ENCODE results near the gene CLPX. TPM values are rescaled to one million over a fixed set of nuclear protein-coding genes. Genes with fewer than 3 reads are reported as not detected.
A peak's percentile ranks its signal among the peaks of the same experiment; 100 is the strongest.
"Not testable (repeated sequence)": the region's sequence is repeated elsewhere in the genome, so short reads cannot be mapped to it uniquely, and the experiment has no call there.

CLPX gene
- total and polyA plus RNA-seq, 8 donors: 41.0 to 80.5 (median 64.2) TPM

DNA sequence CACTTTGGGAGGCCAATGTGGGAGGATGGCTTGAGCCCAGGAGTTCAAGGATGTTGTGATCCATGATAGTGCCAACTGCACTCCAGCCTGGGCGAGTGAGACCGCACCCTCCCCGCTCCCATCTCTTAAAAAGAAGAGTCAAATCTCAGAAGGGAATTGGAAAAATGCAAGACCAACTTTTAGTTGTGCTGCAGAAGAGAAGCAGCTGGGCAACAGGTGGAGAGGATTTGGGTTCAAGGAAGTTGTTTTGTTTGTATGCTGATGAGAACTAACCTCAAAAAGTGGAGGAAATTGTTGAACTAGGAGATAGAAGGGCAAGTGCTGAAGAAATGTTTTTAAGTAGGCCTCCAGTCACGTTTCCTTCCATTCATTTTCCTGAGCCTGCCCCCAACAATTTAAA is 38.7 kb downstream of the CLPX start:
- no peak overlapping the region for H3K27ac ChIP-seq
- H3K4me3 ChIP-seq: no peak overlapping the region
- no peaks in the 10 kb centered on the region for H3K27me3 ChIP-seq
- ATAC-seq: no peak
- peaks cover 0 to 45% of the 10 kb centered on the region in 2 donors for H3K36me3 ChIP-seq
- intact Hi-C loops (cut with DNase I): no loop called here
- no peaks in the 10 kb centered on the region for H3K4me1 ChIP-seq
- TF ChIP-seq, protein P1, sequence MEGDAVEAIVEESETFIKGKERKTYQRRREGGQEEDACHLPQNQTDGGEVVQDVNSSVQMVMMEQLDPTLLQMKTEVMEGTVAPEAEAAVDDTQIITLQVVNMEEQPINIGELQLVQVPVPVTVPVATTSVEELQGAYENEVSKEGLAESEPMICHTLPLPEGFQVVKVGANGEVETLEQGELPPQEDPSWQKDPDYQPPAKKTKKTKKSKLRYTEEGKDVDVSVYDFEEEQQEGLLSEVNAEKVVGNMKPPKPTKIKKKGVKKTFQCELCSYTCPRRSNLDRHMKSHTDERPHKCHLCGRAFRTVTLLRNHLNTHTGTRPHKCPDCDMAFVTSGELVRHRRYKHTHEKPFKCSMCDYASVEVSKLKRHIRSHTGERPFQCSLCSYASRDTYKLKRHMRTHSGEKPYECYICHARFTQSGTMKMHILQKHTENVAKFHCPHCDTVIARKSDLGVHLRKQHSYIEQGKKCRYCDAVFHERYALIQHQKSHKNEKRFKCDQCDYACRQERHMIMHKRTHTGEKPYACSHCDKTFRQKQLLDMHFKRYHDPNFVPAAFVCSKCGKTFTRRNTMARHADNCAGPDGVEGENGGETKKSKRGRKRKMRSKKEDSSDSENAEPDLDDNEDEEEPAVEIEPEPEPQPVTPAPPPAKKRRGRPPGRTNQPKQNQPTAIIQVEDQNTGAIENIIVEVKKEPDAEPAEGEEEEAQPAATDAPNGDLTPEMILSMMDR (IDR thresholded peaks at IDR 0.05): no peak
- DNase-seq: no peak
- no peaks in the 10 kb centered on the region for H3K9me3 ChIP-seq

DNA sequence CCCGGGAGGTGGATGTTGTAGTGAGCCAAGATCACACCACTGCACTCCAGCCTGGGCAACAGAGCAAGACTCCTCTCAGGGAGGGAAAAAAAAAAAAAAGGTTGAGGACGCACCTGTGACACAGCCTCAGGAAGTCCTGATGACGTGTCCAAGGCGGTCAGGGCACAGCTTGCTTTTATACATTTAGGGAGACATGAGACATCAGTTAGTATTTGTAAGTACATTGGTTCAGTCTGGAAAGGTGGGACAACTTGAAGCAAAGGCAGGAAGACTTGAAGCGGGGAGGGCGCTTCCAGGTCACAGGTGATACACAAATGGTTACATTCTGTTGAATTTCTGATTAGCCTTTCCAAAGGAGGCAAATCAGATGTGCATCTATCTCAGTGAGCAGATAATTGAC is 46.5 kb downstream of the CLPX start:
- H3K27me3 ChIP-seq; H3K4me1 ChIP-seq; intact Hi-C loops (cut with DNase I); DNase-seq; H3K36me3 ChIP-seq; ATAC-seq; H3K4me3 ChIP-seq; H3K27ac ChIP-seq; H3K9me3 ChIP-seq: not testable (repeated sequence)

DNA sequence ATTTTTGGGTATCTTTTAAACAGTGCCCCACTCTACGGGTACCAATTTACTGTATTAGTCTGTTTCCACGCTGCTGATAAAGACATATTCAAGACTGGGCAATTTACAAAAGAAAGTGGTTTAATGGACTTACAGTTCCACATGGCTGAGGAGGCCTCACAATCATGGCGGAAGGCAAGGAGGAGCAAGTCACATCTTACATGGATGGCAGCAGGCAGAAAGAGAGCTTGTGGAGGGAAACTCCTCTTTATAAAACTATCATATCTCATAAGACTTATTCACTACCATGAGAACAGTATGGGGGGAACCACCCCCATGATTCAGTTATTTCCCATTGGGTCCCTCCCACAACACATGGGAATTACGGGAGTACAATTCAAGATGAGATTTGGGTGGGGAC is 47.2 kb downstream of the CLPX start:
- ATAC-seq; H3K4me1 ChIP-seq; H3K4me3 ChIP-seq; DNase-seq; H3K36me3 ChIP-seq; intact Hi-C loops (cut with DNase I); H3K9me3 ChIP-seq; H3K27ac ChIP-seq; H3K27me3 ChIP-seq: not testable (repeated sequence)

DNA sequence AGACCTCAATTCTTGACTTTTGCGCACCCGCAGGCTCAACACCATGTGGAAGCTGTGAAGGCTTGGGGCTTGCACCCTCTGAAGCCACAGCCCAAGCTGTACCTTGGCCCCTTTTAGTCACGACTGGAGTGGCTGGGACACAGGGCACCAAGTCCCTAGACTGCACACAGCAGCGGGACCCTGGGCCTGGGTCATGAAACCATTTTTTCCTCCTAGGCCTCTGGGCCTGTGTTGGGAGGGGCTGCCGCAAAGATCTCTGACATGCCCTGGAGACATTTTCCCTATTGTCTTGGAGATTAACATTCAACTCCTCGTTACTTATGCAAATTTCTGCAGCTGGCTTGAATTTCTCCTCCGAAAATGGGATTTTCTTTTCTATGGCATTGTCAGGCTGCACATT is 48.1 kb downstream of the CLPX start:
- DNase-seq; H3K4me3 ChIP-seq; H3K27ac ChIP-seq; H3K36me3 ChIP-seq; ATAC-seq; H3K27me3 ChIP-seq; H3K9me3 ChIP-seq; intact Hi-C loops (cut with DNase I): not testable (repeated sequence)
- peaks cover 5 to 15% of the 10 kb centered on the region in 2 donors for H3K4me1 ChIP-seq

DNA sequence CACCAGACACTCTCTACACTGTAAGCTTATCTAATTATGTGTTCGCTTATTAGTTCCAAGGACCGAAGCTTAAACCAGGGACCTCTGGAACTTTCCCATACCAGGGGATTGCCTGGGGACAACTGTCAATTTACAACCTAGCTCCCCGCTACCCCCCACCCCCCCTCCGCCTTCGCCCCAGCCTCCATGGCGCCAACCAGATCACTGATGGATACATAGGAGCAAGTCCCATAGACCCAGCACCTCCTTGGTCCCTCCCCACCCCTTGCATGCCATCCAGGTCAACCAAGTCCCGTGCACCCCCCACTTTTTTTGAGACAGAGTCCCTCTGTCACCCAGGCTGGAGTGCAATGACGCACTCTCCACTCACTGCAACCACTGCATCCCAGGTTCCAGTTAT is 50.6 kb downstream of the CLPX start:
- Histone ChIP-seq H3K36me3 (peaks cover 0 to 5% of the 10 kb centered on the region in 2 donors), H3K4me3 (peak overlapping the region in 1 of 2 donors; percentile 80), H3K27ac (no peak overlapping the region), H3K9me3 (peaks cover 0 to 6% of the 10 kb centered on the region in 2 donors), H3K4me1 (peaks cover 11 to 30% of the 10 kb centered on the region in 2 donors), H3K27me3 (no peaks in the 10 kb centered on the region)
- ATAC-seq: no peak
- intact Hi-C loops (cut with DNase I): no loop called here
- TF ChIP-seq, protein P1 (IDR thresholded peaks at IDR 0.05): no peak
- no peak for DNase-seq

DNA sequence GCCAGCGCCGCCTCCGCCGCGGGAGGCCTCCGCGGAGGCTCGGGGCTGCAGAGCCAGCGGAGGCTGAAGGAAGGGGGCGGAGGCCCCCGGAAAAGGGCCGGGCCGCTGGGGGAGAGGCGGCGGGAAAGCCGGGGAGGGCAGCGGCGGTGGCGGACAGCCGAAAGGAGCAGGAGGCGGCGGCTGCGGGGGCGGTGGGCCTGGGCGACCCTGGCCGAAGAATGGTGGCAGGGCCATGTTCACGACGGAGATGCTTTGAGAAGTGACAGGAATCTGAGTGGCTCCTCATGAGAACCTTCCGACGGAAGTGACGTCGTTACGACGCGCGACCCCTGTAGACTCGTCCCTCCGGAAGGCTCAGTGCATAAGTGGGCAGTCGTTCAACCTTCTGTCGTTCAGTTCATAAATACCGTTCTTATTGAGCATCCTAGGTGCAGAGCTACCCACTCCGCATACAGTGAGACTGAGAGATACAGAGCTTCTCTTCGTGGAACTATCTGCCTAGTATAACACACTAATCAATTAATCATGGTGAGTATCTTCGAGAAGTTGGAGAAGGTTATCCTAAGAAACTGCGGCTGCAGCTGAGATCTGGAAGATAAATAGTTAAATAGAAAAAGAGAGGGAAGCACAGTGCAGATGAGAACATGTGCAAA is 51.5 kb downstream of the CLPX start, which contains the start of gene PDCD7:
Gene PDCD7, minus strand, starts transcription at position 261 of the 653 bp plus-strand sequence. Its CDS starts 27 bp downstream, at position 234.
- Histone ChIP-seq H3K9me3 (peaks cover 0 to 6% of the 10 kb centered on the region in 2 donors), H3K4me1 (peaks cover 11 to 30% of the 10 kb centered on the region in 2 donors), H3K27me3 (no peaks in the 10 kb centered on the region), H3K4me3 (peak within 1 kb of the TSS; percentile 77 to 80), H3K36me3 (peaks cover 0 to 13% of the 10 kb centered on the region in 2 donors), H3K27ac (peak within 1 kb of the TSS; percentile 74 to 82)
- ATAC-seq: peak; percentile 94
- peak; percentile 91 to 97 (median 92) for DNase-seq
- TF ChIP-seq, protein P1 (IDR thresholded peaks at IDR 0.05): no peak
- intact Hi-C loops (cut with DNase I): no loop called here
